Heart left ventricle (tissue), 16 donors: ENCODE measurements around the gene SH3BP5L. TPM values are rescaled to one million over a fixed set of nuclear protein-coding genes. Genes with fewer than 3 reads are reported as not detected.

Source experiments
- ATAC-seq, 4 donors: fragments of 200-7000 bp; cut with Tn5 transposase; one replicate each; pipeline ENCODE4 v1.9.1; 2020 to 2022; ENCODE audit warnings: moderate library complexity in 4 of 4, mild to moderate bottlenecking in 3 of 4, moderate number of reproducible peaks in 1 of 4
- DNase-seq, 5 donors: peaks; one replicate each; pipeline ENCODE4 v3.0.0-alpha.2; 2020
- H3K27ac ChIP-seq, 12 donors: fragments of 200-600 bp; sonication (generic) in 4 of 12; one replicate each; pipeline versions ENCODE4 v1.5.0 to v1.8.0; 2016 to 2022; ENCODE audit warnings: mild to moderate bottlenecking in 2 of 12
- H3K27me3 ChIP-seq, 9 donors: fragments of 200-600 bp; sonication (generic) in 2 of 9; one replicate each; pipeline versions ENCODE4 v1.5.1 to v1.8.0; 2016 to 2022; ENCODE audit warnings: mild to moderate bottlenecking in 3 of 9
- H3K36me3 ChIP-seq, 9 donors: fragments of 200-600 bp; sonication (generic) in 2 of 9; one replicate each; pipeline versions ENCODE4 v1.5.0 to v1.8.0; 2018 to 2022; ENCODE audit warnings: mild to moderate bottlenecking in 2 of 9
- H3K4me1 ChIP-seq, 12 donors: fragments of 200-600 bp; sonication (generic) in 4 of 12; one replicate each; pipeline versions ENCODE4 v1.5.0 to v1.8.0; 2016 to 2022; ENCODE audit warnings: mild to moderate bottlenecking in 3 of 12
- H3K4me3 ChIP-seq, 12 donors: fragments of 200-600 bp; sonication (generic) in 4 of 12; one replicate each; pipeline versions ENCODE4 v1.5.0 to v1.8.0; 2017 to 2022; ENCODE audit warnings: mild to moderate bottlenecking in 9 of 12, moderate library complexity in 4 of 12
- H3K9me3 ChIP-seq, 12 donors: fragments of 200-600 bp; sonication (generic) in 4 of 12; one replicate each; pipeline versions ENCODE4 v1.5.0 to v1.8.0; 2016 to 2022; ENCODE audit warnings: mild to moderate bottlenecking in 1 of 12
- POLR2A ChIP-seq, 2 donors: fragments of 450-650 bp; IDR thresholded peaks; one replicate each; pipeline ENCODE4 v1.6.1; 2017; ENCODE audit warnings: antibody characterized with exemption in 2 of 2, mild to moderate bottlenecking in 2 of 2, moderate library complexity in 2 of 2
- WGBS, 4 donors: extraction: QIAGEN DNeasy Blood & Tissue Kit in 2 of 4; methylation state at CpG; one replicate each; pipeline versions ENCODE4 v1.1.5 to v1.1.7; 2013 to 2018; 5-methylcytosine and 5-hydroxymethylcytosine counted together
- intact Hi-C, 10 donors: fragments of 100-400 bp; cut with DNase I; formaldehyde crosslinking; loops; one replicate each; pipeline versions ENCODE4 v1.11.1 to v1.14.2; 2022
- polyA plus RNA-seq, 2 donors: library from polyadenylated mRNA; stranded (reverse); fragments of 200-250 nt; gene quantifications; one replicate each; pipeline ENCODE4 v1.2.3, GENCODE V29; 2013
- total RNA-seq, 9 donors: library from RNA; depleted of rRNA in 2 of 9; stranded (reverse); fragments of >200 nt in 2 of 9; fragmentation: NEBNext Ultra II Directional in 3 of 9; extraction: Animal tissue kit (Norgen Biotek cat#: 25700) in 3 of 9; gene quantifications; one replicate each; pipeline versions ENCODE4 v1.1.0 to v1.2.4, GENCODE V29; 2016 to 2023
- TF ChIP-seq, protein P1 (sequence below), 12 donors: fragments of 200-600 bp; sonication (generic) in 4 of 12; IDR thresholded peaks; one replicate each; pipeline versions ENCODE4 v1.5.0 to v1.8.0; 2018 to 2022; ENCODE audit warnings: antibody characterized with exemption in 12 of 12, mild to moderate bottlenecking in 5 of 12
- donor health status: ischemic (EF 13 %, LVEDD 7.1; RV severe dilation, severe dysfunction).
- donor health status: healthy with polysubstance abuse.
- donor health status: DM: no; HTN: yes; CAD: no.
- donor health status: DM: no; HTN: no; CAD: no.
- donor health status: ischemic (EF 25% LVEDD 6.9; RV normal size, moderate dysfunction).
- donor health status: ischemic (EF 25% LVEDD 5.7; RV mildly dilated, moderate dysfunction).
- donor health status: healthy.
- donor health status: DM: yes; HTN: yes; CAD: no.
- donor health status: ischemic (EF 35%, LVEDD 5.7; RV mildly dilated, moderate dysfunction).
- donor health status: nonischemic (EF 11% LVEDD 7.7; RV severe dilation, severe dysfunction).
- donor health status: DM: yes; HTN: yes; CAD: no.
- donor health status: PGD.
- donor health status: ischemic (EF 29% LVEDD 5.4; RV normal size, mild dysfunction).
- donor health status: nonischemic (EF 23%, LVEDD 6.1; RV moderate dilation, normal function).

SH3BP5L gene
- total and polyA plus RNA-seq, 11 donors = 15.8 to 51.1 (median 19.3) TPM

DNA sequence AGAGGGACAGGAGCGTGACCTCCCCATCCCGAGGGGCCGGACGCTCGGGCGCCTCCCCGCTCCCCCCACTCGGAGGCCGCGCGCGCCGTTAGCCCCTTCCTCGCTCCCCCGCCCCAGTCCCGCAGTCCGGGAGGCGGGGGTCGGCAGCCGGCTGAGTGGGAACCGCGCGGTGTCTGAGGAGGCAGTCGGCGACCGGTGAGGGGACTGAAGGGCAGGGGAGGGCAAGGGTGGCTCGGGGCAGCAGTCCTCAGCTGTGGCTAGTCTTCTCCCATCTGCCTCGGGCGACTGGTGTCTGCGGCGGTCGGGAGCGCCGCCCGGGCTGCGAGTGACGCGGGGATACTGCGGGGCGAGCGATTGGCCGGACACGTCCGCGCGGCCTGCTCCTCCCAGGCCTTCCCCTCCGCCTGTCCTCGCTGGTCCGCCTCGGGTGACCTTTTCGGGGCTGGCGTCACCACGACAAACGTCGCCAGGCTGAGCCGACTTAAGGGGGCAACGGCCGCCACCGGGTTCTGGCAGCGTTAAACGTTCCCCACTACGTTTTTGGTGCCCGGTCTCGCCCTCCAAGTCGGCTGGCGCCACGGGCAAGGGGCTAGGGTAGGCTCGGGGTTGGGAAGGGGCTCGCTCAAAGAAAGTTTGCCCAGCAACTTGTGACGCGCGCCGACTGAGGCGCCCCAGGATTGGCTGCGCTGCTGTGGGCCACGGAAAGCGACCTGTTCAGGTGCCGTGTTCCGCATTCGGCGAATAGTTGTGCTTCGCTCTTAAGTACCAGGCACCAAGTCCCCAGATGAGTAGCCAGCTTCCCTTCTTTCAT lies 12.8 kb upstream of the SH3BP5L start:
- peaks cover 0 to 55% (median 37%) of the 10 kb centered on the region in 12 donors for H3K4me1 ChIP-seq
- WGBS, 4 donors = 0 to 2% (median 1%) methylated on average over 24 to 82 of the region's 82 CpGs

DNA sequence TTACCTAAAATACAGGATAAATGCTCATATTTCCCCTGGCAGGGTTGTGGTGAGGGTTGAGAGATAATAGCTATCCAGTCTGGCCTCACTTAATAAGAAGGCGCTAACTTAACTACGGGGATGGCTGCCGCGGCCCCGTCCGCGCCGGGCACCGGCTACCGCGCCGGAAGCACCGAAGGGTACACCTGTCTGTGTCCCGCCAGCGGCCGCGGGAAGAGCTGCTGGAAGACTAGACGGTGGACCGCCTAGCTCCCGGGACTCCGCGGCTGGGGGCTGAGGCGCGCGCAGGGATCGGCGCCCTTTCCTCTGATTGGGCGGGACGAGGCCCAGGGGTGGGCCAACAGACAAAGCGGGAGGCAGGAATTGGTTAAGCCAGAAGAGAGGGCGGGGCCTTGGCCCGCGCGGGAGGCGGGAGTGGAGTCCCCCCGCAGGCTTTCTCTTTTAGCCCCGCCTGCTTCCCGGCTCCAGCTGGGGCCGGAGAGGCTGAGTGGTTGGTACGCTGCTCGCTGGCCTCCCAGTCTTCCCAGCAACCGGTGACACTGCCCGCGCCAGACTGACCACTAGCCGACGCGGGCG lies 12.2 kb upstream of the SH3BP5L start, which contains the start of gene ZNF672:
ZNF672 (plus strand) TSS at position 444 of the 576 bp plus-strand sequence. CDS start 9,051 bp downstream, outside the sequence.
- intact Hi-C loops = loop anchor here in 7 of 10 donors (1.0 to 2.0 kb wide), 6 partner anchors 12 to 69 kb away; partner anchors contain the start of genes ZNF692 (in 4 of the 7) and PGBD2 (in 2 of the 7)
- 0 to 1% (median 0%) methylated on average over 24 to 48 of the region's 48 CpGs for WGBS, 4 donors
- H3K4me1 ChIP-seq = peaks cover 0 to 52% (median 34%) of the 10 kb centered on the region in 12 donors

More for the DNA sequence above, 12.8 kb upstream of the SH3BP5L start:
- TF ChIP-seq POLR2A (IDR thresholded peaks at IDR 0.05) = peak in 1 of 2 donors; percentile 95
- TF ChIP-seq, protein P1, sequence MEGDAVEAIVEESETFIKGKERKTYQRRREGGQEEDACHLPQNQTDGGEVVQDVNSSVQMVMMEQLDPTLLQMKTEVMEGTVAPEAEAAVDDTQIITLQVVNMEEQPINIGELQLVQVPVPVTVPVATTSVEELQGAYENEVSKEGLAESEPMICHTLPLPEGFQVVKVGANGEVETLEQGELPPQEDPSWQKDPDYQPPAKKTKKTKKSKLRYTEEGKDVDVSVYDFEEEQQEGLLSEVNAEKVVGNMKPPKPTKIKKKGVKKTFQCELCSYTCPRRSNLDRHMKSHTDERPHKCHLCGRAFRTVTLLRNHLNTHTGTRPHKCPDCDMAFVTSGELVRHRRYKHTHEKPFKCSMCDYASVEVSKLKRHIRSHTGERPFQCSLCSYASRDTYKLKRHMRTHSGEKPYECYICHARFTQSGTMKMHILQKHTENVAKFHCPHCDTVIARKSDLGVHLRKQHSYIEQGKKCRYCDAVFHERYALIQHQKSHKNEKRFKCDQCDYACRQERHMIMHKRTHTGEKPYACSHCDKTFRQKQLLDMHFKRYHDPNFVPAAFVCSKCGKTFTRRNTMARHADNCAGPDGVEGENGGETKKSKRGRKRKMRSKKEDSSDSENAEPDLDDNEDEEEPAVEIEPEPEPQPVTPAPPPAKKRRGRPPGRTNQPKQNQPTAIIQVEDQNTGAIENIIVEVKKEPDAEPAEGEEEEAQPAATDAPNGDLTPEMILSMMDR (IDR thresholded peaks at IDR 0.05) = no peak
- intact Hi-C loops = loop anchor here in 8 of 10 donors (1.0 to 2.0 kb wide), 8 partner anchors 12 to 68 kb away; partner anchors contain the start of genes ZNF692 (in 4 of the 8) and PGBD2 (in 2 of the 8)
- peaks cover 0 to 8% (median 0%) of the 10 kb centered on the region in 9 donors for H3K36me3 ChIP-seq
- peak overlapping the region; percentile 64 to 99 (median 86) for H3K4me3 ChIP-seq
- no peaks in the 10 kb centered on the region for H3K9me3 ChIP-seq
- DNase-seq (peak; percentile 93 to 97 (median 96)), ATAC-seq (peak; percentile 73 to 90 (median 87))
- H3K27me3 ChIP-seq = no peaks in the 10 kb centered on the region
- H3K27ac ChIP-seq = peak overlapping the region; percentile 97 to 100 (median 100)

DNA sequence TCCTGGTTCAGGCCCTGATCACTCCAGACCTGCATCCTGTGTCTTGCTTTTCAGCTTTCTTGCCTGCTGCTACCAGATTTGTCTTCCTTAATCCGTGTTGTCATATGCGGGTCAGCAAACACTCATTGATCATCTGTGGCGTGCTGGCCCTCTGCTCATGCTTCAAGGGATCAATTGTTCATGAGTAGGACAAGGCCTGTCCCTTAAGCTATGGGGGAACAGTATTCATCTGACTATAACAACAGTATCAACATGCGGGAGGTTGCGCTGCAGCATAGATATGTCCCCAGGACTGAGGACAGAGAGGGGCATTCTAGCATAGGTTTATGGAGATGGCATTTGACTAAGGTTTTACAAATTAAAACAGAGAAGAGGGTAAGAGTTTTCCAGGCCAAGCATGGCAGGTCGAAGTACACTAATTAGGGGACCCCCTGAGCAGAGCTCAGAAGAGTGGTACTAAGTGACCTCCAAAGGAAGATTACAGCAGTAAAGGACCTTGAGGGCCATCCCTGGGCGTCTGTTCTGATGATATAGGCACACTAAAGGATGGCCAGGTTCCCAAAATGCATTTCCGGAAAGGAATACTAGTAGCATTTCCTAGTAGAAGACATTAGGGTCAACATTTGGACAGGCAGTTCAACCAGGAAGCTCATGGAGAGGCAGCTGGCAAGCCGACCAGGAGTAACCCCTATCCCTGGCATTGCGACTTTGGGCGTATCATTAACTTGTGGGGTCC lies 11.5 kb upstream of the SH3BP5L start:
- TF ChIP-seq POLR2A (IDR thresholded peaks at IDR 0.05) = no peak
- TF ChIP-seq, protein P1 (IDR thresholded peaks at IDR 0.05) = no peak
- no peaks in the 10 kb centered on the region for H3K27me3 ChIP-seq
- H3K9me3 ChIP-seq = no peaks in the 10 kb centered on the region
- H3K4me1 ChIP-seq = peaks cover 0 to 49% (median 27%) of the 10 kb centered on the region in 12 donors
- peak overlapping the region; percentile 87 to 100 (median 100) for H3K27ac ChIP-seq
- H3K4me3 ChIP-seq = peak overlapping the region; percentile 36 to 99 (median 86)
- DNase-seq = no peak
- intact Hi-C loops = no loop called here
- no peak for ATAC-seq
- 49 to 53% (median 51%) methylated on average over 11 of the region's 11 CpGs for WGBS, 4 donors
- no peaks in the 10 kb centered on the region for H3K36me3 ChIP-seq

More for the DNA sequence above, 12.2 kb upstream of the SH3BP5L start, which contains the start of gene ZNF672:
- Histone ChIP-seq H3K27ac (peak within 1 kb of the TSS; percentile 97 to 100 (median 100)), H3K9me3 (no peaks in the 10 kb centered on the region), H3K4me3 (peak within 1 kb of the TSS; percentile 64 to 99 (median 86)), H3K36me3 (peaks cover 0 to 2% (median 0%) of the 10 kb centered on the region in 9 donors), H3K27me3 (no peaks in the 10 kb centered on the region)
- ATAC-seq (peak; percentile 93 to 95 (median 94)), DNase-seq (peak; percentile 98 to 100 (median 99))
- TF ChIP-seq POLR2A (IDR thresholded peaks at IDR 0.05) = peak; percentile 57 to 80
- TF ChIP-seq, protein P1 (IDR thresholded peaks at IDR 0.05) = no peak
